ENCODE data around the gene MYH16. TPM values are rescaled to one million over a fixed set of nuclear protein-coding genes. Genes with fewer than 3 reads are reported as not detected.
"Not testable (repeated sequence)": the region's sequence is repeated elsewhere in the genome, so short reads cannot be mapped to it uniquely, and the experiment has no call there.

The MYH16 gene
- total and polyA plus RNA-seq, 2 donors, result 0.05 to 0.09 TPM

DNA sequence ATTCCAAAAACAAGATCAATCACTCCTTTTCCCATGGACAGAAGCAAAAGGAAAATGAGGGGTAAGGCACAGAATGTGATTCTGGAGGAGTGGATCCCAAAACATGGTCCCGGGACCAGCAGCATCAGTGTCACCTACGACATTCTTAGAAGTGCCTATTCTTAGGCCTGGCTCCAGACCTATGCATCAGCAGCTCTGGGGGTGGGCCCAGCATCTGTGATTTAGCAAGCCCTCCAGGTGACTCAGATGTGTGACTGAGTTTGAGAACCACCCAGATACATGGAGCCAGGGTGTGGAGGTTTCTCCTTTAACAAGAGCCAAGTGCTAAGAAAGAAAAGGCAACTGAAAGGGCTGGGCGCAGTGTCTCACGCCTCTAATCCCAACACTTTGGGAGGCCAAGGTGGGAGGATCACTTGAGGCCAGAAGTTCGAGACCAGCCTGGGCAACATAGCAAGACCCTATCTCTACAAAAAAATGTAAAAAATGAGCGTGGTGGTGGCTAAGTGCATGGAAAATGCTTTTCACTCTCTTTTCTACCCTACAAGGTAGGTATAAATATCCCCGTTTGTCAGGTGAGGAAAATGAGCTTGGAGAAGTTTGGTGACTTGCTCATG, 35.9 kb downstream of the MYH16 start:
- Histone ChIP-seq H3K27me3 (ENCODE audit: control insufficient read depth in 2 of 2, insufficient read depth in 1 of 2, low read length in 1 of 2) (peaks cover 0 to 4% of the 10 kb centered on the region in 2 donors), H3K4me1 (ENCODE audit: control insufficient read depth in 2 of 2, insufficient read depth in 2 of 2, low read length in 2 of 2) (no peaks in the 10 kb centered on the region), H3K9me3 (ENCODE audit: control insufficient read depth in 2 of 2, insufficient read depth in 1 of 2, low read length in 1 of 2) (no peaks in the 10 kb centered on the region), H3K36me3 (ENCODE audit: control insufficient read depth in 2 of 2, insufficient read depth in 2 of 2, low read length in 1 of 2) (no peaks in the 10 kb centered on the region), H3K4me3 (ENCODE audit: low read length in 2 of 2) (no peak overlapping the region), H3K27ac (ENCODE audit: low read depth in 1 of 2, low read length in 1 of 2) (no peak overlapping the region)
- DNase-seq (ENCODE audit: low read depth in 6 of 9, low spot score in 9 of 9), result no peak
- 97% methylated on average over 7 of the region's 7 CpGs for WGBS

DNA sequence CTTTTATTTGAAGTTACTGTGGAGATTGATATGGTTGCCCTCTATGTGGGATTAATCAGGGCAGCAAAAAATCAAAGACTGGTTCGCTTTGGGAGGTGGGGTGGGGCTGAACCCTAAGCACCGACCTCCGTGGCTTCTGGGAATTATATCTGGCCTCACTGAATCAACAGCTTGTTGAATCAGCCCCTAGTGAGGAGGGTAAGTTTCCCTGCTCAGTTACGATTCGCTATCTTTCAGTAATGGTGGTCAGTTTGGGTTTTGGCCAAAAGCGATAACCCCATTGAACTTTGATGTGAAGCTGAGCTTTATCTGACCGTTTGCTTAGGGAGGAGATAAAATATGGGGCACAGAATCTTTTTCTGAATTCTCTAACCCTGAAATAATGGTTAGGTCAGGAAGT, 36.5 kb downstream of the MYH16 start:
- Histone ChIP-seq H3K27me3 (ENCODE audit: control insufficient read depth in 2 of 2, insufficient read depth in 1 of 2, low read length in 1 of 2) (peaks cover 0 to 4% of the 10 kb centered on the region in 2 donors), H3K9me3 (ENCODE audit: control insufficient read depth in 2 of 2, insufficient read depth in 1 of 2, low read length in 1 of 2) (no peaks in the 10 kb centered on the region), H3K27ac (ENCODE audit: low read depth in 1 of 2, low read length in 1 of 2) (no peak overlapping the region), H3K4me1 (ENCODE audit: control insufficient read depth in 2 of 2, insufficient read depth in 2 of 2, low read length in 2 of 2) (no peaks in the 10 kb centered on the region), H3K4me3 (ENCODE audit: low read length in 2 of 2) (no peak overlapping the region), H3K36me3 (ENCODE audit: control insufficient read depth in 2 of 2, insufficient read depth in 2 of 2, low read length in 1 of 2) (no peaks in the 10 kb centered on the region)
- DNase-seq (ENCODE audit: low read depth in 6 of 9, low spot score in 9 of 9), result no peak
- WGBS, result 95% methylated on average over 7 of the region's 7 CpGs

DNA sequence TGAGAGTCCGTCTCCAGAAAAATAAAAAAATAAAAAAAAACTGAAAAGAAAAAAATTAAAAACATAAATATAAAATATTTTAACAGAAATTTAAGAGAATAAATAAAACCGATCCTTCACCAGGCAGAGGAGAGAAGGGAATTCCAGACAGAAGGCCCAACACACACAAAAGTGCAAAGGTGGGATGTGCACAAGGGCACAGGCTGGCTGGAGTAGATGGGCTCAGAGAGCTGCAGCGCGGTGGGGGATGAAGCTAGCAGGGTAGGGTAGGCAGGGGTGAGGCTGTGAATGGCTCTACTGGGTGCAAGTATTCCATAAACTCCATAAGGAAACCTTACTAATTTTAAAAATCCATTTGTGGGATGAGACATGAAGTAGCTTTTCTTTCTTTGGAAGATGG, 37.4 kb downstream of the MYH16 start:
- WGBS, result 98% methylated on average over 4 of the region's 4 CpGs
- H3K9me3 ChIP-seq (ENCODE audit: control insufficient read depth in 2 of 2, insufficient read depth in 1 of 2, low read length in 1 of 2), result no peaks in the 10 kb centered on the region
- no peak for DNase-seq (ENCODE audit: low read depth in 6 of 9, low spot score in 9 of 9)
- H3K4me1 ChIP-seq (ENCODE audit: control insufficient read depth in 2 of 2, insufficient read depth in 2 of 2, low read length in 2 of 2), result no peaks in the 10 kb centered on the region
- no peaks in the 10 kb centered on the region for H3K36me3 ChIP-seq (ENCODE audit: control insufficient read depth in 2 of 2, insufficient read depth in 2 of 2, low read length in 1 of 2)
- peaks cover 0 to 4% of the 10 kb centered on the region in 2 donors for H3K27me3 ChIP-seq (ENCODE audit: control insufficient read depth in 2 of 2, insufficient read depth in 1 of 2, low read length in 1 of 2)
- H3K27ac ChIP-seq (ENCODE audit: low read depth in 1 of 2, low read length in 1 of 2), result no peak overlapping the region
- H3K4me3 ChIP-seq (ENCODE audit: low read length in 2 of 2), result no peak overlapping the region

DNA sequence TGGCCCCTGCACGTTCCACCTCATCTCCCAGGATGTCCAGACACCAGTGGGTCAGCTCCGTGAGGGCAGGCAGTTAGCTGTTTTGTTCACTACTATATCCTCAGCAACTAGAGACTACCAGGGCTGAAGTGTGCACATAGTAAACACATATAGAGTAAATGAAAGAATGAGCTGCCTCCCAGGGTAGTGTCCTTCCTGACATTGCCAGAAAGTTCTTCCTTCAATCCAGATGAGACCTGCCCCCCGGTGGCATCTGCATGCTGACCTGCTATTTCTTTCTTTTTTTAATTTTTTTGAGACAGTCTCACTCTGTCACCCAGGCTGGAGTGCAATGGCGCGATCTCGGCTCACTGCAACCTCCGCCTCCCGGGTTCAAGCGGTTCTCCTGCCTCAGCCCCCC, 39.1 kb downstream of the MYH16 start:
- no peak overlapping the region for H3K4me3 ChIP-seq (ENCODE audit: low read length in 2 of 2)
- H3K27ac ChIP-seq (ENCODE audit: low read depth in 1 of 2, low read length in 1 of 2), result no peak overlapping the region
- H3K9me3 ChIP-seq (ENCODE audit: control insufficient read depth in 2 of 2, insufficient read depth in 1 of 2, low read length in 1 of 2), result no peaks in the 10 kb centered on the region
- H3K36me3 ChIP-seq (ENCODE audit: control insufficient read depth in 2 of 2, insufficient read depth in 2 of 2, low read length in 1 of 2), result no peaks in the 10 kb centered on the region
- 95% methylated on average over 9 of the region's 9 CpGs for WGBS
- H3K4me1 ChIP-seq (ENCODE audit: control insufficient read depth in 2 of 2, insufficient read depth in 2 of 2, low read length in 2 of 2), result no peaks in the 10 kb centered on the region
- DNase-seq (ENCODE audit: low read depth in 6 of 9, low spot score in 9 of 9), result no peak
- H3K27me3 ChIP-seq (ENCODE audit: control insufficient read depth in 2 of 2, insufficient read depth in 1 of 2, low read length in 1 of 2), result peaks cover 0 to 4% of the 10 kb centered on the region in 2 donors

DNA sequence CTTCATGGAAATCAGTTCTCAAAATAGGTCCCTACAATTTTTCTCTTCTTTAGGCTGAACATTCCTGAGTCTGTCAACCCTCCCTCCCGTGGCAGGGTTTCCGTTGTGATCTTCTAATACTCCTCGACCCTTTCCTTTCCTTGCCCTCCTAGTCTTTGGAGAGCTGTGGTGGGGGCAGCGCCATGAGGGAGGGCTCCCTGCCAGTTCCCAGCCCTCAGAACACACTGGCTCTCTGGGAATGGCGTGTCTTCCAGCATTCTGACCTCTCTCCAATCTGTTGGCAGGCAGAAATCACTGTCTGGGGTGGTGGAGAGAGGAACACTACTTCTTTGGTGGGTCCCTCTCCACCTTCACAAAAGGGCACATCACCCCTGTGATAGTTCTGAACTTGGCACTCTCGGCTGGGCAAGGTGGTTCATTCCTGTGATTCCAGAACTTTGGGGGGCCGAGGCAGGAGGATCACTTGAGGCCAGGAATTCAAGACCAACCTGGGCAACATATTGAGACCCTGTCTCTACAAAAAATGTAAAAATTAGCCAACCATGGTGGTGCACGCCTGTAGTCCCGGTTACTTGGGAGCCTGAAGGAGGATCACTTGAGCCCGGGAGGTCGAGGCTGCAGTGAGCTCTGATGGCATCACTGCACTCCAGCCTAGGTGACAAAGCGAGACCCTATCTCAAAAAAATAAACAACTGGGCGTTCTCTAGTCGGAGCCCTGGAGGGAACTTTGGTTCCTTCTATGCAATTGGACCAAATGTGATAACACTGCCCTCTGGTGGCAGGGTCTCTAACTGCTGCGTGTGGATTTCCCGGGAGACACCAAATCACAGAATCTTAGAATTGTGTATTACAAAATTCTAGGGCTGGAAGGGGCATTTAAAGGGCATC, 39.9 kb downstream of the MYH16 start:
- H3K4me3 ChIP-seq (ENCODE audit: low read length in 2 of 2), result no peak overlapping the region
- H3K4me1 ChIP-seq (ENCODE audit: control insufficient read depth in 2 of 2, insufficient read depth in 2 of 2, low read length in 2 of 2), result no peaks in the 10 kb centered on the region
- no peaks in the 10 kb centered on the region for H3K36me3 ChIP-seq (ENCODE audit: control insufficient read depth in 2 of 2, insufficient read depth in 2 of 2, low read length in 1 of 2)
- DNase-seq (ENCODE audit: low read depth in 6 of 9, low spot score in 9 of 9), result peak in 8 of 9 donors; percentile 32 to 80 (median 66)
- 55% methylated on average over 16 of the region's 16 CpGs for WGBS
- no peak overlapping the region for H3K27ac ChIP-seq (ENCODE audit: low read depth in 1 of 2, low read length in 1 of 2)
- peaks cover 0 to 4% of the 10 kb centered on the region in 2 donors for H3K27me3 ChIP-seq (ENCODE audit: control insufficient read depth in 2 of 2, insufficient read depth in 1 of 2, low read length in 1 of 2)
- H3K9me3 ChIP-seq (ENCODE audit: control insufficient read depth in 2 of 2, insufficient read depth in 1 of 2, low read length in 1 of 2), result no peaks in the 10 kb centered on the region

DNA sequence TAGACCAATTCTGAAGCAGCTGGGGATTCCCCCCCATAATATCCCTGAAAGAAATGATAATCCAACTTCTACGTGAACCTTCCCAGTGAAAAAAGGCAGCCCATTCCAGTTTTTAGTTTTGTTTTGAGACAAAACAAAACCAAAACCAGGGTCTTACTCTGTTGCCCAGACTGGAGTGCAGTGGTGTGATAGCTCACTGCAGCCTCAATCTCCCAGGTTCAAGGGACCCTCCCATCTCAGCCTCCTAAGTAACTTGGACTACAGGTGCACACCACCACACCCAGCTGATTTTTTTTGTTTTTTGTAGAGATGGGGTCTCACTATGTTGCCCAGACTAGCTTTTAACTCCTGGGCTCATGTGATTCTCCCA, 40.5 kb downstream of the MYH16 start:
- DNase-seq (ENCODE audit: low read depth in 6 of 9, low spot score in 9 of 9), result no peak
- Histone ChIP-seq H3K27ac (ENCODE audit: low read depth in 1 of 2, low read length in 1 of 2) (no peak overlapping the region), H3K4me3 (ENCODE audit: low read length in 2 of 2) (no peak overlapping the region), H3K36me3 (ENCODE audit: control insufficient read depth in 2 of 2, insufficient read depth in 2 of 2, low read length in 1 of 2) (no peaks in the 10 kb centered on the region), H3K9me3 (ENCODE audit: control insufficient read depth in 2 of 2, insufficient read depth in 1 of 2, low read length in 1 of 2) (no peaks in the 10 kb centered on the region), H3K27me3 (ENCODE audit: control insufficient read depth in 2 of 2, insufficient read depth in 1 of 2, low read length in 1 of 2) (peaks cover 0 to 4% of the 10 kb centered on the region in 2 donors), H3K4me1 (ENCODE audit: control insufficient read depth in 2 of 2, insufficient read depth in 2 of 2, low read length in 2 of 2) (no peaks in the 10 kb centered on the region)
- WGBS, result 79% methylated on average over 1 of the region's 1 CpG

DNA sequence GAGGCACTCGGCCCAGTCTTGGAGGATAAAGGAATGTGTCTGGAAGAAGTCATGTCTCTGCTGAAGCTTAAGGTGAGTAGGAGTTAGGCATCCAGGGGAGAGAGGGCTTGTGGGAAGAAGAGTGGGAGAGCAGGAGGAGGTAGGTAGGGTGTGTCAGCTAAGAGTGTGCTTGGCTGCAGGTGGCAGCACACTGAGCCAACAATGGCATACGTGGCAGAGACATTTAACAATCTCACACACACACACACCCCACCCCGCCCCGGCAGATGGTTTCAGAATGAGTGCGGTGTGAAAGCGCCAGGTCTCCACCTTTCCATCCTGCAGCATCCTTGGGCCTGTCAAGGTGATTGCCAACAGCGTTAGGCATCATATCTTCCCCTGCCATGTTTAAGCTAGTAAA, 41.9 kb downstream of the MYH16 start:
- DNase-seq (ENCODE audit: low read depth in 6 of 9, low spot score in 9 of 9), result no peak
- Histone ChIP-seq H3K4me1 (ENCODE audit: control insufficient read depth in 2 of 2, insufficient read depth in 2 of 2, low read length in 2 of 2) (no peaks in the 10 kb centered on the region), H3K36me3 (ENCODE audit: control insufficient read depth in 2 of 2, insufficient read depth in 2 of 2, low read length in 1 of 2) (no peaks in the 10 kb centered on the region), H3K27me3 (ENCODE audit: control insufficient read depth in 2 of 2, insufficient read depth in 1 of 2, low read length in 1 of 2) (peaks cover 0 to 4% of the 10 kb centered on the region in 2 donors), H3K9me3 (ENCODE audit: control insufficient read depth in 2 of 2, insufficient read depth in 1 of 2, low read length in 1 of 2) (no peaks in the 10 kb centered on the region), H3K27ac (ENCODE audit: low read depth in 1 of 2, low read length in 1 of 2) (no peak overlapping the region), H3K4me3 (ENCODE audit: low read length in 2 of 2) (no peak overlapping the region)
- WGBS, result 91% methylated on average over 7 of the region's 7 CpGs

DNA sequence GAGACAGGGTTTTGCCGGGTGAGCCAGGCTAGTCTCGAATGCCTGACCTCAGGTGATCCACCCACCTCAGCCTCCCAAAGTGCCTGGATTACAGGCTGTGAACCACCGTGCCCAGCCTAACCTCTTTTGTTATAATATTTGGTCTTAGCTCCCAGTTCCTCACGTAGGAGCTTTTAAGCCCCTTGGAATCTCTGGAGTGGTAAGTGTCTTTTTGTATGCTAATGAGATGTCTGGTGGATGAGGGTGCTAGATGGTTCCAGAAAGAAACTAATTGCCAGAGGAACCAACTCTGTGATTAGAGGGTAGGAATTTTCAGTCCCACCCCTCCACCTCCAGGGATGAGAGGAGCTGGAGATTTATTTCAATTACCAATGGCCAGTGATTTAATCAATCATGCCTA, 47.7 kb downstream of the MYH16 start:
- Histone ChIP-seq H3K27ac (ENCODE audit: low read depth in 1 of 2, low read length in 1 of 2) (no peak overlapping the region), H3K9me3 (ENCODE audit: control insufficient read depth in 2 of 2, insufficient read depth in 1 of 2, low read length in 1 of 2) (no peaks in the 10 kb centered on the region), H3K4me1 (ENCODE audit: control insufficient read depth in 2 of 2, insufficient read depth in 2 of 2, low read length in 2 of 2) (peaks cover 7% of the 10 kb centered on the region in 2 donors), H3K36me3 (ENCODE audit: control insufficient read depth in 2 of 2, insufficient read depth in 2 of 2, low read length in 1 of 2) (no peaks in the 10 kb centered on the region), H3K27me3 (ENCODE audit: control insufficient read depth in 2 of 2, insufficient read depth in 1 of 2, low read length in 1 of 2) (no peaks in the 10 kb centered on the region), H3K4me3 (ENCODE audit: low read length in 2 of 2) (no peak overlapping the region)
- WGBS, result 86% methylated on average over 4 of the region's 4 CpGs
- DNase-seq (ENCODE audit: low read depth in 6 of 9, low spot score in 9 of 9), result no peak

DNA sequence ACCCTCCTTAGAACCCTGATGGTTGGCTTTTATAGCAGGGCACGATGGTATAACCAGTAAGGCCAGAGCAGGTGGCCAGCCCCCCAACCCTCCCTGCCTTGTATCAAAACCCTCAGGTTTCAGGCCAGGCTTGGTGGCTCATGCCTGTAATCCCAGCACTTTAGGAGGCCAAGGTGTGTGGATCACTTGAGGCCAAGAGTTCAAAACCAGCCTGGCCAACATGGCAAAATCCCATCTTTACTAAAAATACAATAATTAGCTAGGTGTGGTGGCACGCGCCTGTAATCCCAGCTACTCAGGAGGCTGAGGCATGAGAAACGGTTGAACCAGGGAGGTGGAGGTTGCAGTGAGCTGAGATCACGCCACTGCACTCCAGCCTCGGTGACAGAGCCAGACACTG, 50.0 kb downstream of the MYH16 start:
- WGBS, result 97% methylated on average over 6 of the region's 6 CpGs
- not testable (repeated sequence) for DNase-seq (ENCODE audit: low read depth in 6 of 9, low spot score in 9 of 9); H3K4me3 ChIP-seq (ENCODE audit: low read length in 2 of 2); H3K36me3 ChIP-seq (ENCODE audit: control insufficient read depth in 2 of 2, insufficient read depth in 2 of 2, low read length in 1 of 2); H3K27ac ChIP-seq (ENCODE audit: low read depth in 1 of 2, low read length in 1 of 2); H3K9me3 ChIP-seq (ENCODE audit: control insufficient read depth in 2 of 2, insufficient read depth in 1 of 2, low read length in 1 of 2); H3K27me3 ChIP-seq (ENCODE audit: control insufficient read depth in 2 of 2, insufficient read depth in 1 of 2, low read length in 1 of 2)
- peaks cover 19 to 20% of the 10 kb centered on the region in 2 donors for H3K4me1 ChIP-seq (ENCODE audit: control insufficient read depth in 2 of 2, insufficient read depth in 2 of 2, low read length in 2 of 2)

Data from thymus (tissue), 11 donors.